ENCODE data around the gene CDC42SE2.
A peak's percentile ranks its signal among the peaks of the same experiment; 100 is the strongest.
"Not testable (repeated sequence)": the region's sequence is repeated elsewhere in the genome, so short reads cannot be mapped to it uniquely, and the experiment has no call there.

CDC42SE2 gene

DNA sequence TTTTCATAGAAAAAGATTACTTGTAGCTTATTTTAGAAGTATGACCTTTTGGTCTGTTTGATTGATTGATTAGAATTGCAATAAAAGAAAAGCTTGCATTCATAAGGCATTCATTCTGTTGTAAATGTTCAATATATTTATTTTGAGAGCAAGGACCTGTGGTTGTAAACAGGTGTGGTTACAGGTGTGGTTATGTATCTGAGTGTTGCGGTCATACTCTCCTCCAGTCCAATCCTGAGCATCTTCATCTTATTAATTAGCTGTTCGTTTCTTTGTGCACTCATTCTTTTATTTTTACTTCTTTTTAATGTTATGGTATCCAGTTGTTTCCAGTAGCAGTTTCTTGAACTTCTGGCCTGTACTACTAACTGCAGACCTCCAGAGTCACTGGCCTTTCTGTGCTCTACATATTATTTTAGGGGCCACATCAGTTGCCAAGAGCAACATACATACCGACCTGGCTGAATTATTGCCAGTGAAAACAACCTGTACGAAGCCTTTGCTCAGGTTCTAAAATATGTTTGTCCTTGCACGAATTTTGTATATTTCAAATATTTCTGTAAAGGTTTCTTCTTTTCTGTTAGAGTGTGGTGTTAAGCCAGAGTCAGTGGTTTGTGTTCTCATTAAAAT, 128.7 kb downstream of the CDC42SE2 start:
- no peak for DNase-seq (ENCODE audit: low spot score)

DNA sequence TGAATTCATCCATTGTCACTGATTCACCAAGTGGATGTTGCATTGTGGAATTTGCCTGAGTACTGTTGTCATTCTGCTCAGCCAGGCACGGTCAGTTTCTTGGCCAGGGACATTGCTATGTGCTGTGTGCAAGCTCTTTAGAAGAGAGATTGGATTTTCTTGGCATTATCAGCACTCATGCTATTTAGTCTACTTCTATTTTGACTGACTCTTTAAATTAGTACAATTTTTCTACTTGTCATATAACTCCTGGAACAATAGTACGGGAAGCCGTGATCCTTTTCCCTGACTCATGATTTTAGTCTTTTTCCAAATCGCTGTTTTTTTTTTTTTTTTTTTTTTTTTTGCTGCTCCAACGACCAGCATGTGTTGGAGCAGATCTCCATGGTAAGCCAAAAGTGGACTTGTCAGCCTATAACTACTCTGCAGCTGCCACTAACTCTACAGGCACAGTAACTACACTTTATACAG, 129.7 kb downstream of the CDC42SE2 start:
- DNase-seq (ENCODE audit: low spot score): no peak

DNA sequence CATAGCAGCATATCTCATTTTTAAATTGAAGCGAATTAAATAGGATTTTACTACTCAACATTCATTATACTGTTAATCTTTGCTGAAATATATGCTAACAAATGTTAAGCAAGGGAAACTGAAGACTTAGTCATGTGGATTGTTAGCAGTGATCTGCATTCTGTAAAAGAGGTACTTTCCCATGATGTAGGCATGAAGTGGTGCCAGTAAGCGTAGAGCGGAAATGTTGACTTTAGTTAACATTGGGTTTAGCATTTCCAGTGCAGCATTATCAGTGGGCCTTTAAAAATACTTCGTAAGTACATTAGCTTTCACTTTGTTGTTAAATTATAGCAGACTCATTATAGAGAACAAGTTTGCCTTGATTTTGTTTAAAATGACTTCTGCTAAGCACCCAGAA, 130.3 kb downstream of the CDC42SE2 start:
- DNase-seq (ENCODE audit: low spot score): no peak

DNA sequence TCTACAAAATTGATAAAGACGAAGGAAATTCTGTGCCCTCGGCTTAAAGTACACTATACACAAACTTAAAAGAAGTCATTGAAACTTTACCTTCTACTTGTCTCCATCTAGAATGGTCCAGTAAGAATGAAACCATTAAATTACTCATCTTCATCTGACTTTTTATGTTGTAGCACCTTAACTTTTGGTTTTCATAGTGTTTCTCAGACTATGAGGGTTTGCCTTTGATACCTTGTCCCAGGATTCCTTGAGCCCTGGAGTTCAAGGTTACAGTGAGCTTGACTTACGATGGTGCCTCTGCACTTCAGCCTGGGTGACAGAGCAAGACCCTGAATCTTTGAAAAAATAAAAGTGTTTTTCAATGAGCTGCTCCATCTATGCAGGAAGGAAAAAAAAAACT, 132.2 kb downstream of the CDC42SE2 start:
- no peak for DNase-seq (ENCODE audit: low spot score)

DNA sequence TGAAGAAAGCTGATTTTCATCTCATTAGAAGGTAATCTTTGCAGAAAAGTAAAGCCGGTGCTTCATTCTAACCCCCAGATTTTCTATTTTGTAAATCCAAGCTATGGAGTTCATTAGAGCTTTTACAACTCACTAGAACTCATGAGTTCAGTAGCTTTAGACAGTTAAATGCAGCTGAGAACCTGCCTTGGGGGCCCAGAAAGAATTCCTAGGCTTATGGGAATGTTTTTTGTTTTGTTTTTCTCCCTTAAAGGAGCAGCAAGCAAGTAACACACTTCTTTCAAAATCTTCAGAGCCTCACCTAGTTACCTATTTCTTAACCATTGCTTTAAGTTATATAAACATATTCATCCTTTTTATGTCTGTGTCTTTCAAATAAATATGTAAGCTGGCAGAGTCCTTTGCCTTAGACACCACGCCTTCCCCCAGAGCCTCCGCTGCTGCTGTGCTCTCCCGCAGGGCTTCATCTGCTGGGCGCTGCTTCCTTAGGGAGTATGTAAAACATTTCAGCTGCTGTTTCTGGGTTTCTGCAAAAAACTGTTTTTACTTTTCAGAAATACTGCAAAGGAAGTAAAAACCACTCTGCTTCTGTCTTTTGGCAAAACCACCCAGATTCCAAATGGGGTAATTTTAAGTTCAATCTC, 132.9 kb downstream of the CDC42SE2 start:
- DNase-seq (ENCODE audit: low spot score): no peak

DNA sequence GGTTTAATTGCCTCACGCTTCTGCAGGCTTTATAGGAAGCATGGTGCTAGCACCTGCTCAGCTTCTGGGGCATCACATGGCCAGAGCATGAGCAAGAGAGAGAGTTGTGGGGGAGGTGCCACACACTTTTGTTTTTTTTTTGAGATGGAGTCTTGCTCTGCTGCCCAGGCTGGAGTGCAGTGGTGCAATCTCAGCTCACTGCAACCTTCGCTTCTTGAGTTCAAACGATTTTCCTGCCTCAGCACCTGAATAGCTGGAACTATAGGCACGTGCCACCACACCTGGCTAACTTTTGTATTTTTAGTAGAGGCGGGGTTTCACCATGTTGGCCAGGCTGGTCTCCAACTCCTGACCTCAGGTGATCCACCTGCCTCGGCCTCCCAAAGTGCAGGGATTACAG, 135.2 kb downstream of the CDC42SE2 start:
- DNase-seq (ENCODE audit: low spot score): not testable (repeated sequence)

DNA sequence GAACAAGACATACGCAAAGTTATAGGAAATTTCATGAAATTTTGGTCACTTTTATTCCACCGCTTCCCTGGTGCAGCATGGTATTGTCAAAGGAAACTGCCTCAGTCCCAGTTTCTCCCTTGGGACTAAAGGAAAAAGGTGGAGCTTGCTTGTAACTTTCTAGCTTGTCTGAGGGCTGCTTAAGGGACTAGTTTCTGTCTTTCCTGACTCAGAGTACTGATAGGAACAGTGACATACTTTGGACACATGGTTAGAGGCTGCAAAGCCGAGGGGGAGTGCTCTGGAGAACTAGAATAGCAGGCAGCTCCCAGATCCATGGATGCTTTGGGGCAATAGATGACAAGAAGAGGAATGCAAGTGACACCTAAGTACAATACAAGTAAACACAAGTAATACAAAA, 136.7 kb downstream of the CDC42SE2 start:
- no peak for DNase-seq (ENCODE audit: low spot score)

DNA sequence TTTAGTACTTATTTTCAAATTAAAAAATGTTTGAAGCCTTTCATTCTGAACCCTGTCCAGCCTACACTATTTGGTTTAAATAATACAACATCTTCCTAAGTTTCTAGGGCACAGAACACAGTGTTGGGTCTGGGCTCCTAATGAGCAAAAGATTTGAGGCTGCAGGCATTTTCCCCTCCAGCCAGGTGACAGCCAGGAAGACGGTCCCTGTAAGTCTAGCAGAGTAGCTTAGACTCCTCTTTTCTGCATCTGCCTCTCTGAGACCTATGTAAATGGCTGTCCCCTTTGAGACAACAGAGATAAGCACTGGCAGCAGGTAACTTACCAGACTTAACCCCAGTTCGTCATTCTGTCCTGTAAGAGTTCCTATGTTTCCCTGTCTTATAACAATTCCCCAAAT, 141.8 kb downstream of the CDC42SE2 start:
- DNase-seq (ENCODE audit: low spot score): no peak

DNA sequence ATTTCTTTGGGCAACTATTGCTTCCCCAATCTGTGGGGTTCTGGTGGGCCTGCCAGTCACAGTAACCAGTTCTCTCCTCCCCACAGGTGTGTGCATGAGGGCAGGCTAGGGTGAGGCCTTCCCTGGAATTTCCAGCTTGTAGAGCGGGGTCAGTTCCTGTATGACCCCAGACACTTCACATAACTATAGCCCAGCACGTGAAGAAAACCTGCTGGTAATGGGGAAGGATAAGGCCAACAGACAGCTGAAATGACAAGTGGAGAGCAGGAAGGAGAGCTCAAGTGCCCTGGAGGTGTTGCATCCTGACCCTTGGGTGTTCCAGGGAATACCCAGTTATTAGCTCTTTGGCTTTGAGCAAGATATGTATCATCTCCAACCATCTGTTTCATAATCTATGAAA, 142.2 kb downstream of the CDC42SE2 start:
- DNase-seq (ENCODE audit: low spot score): no peak

DNA sequence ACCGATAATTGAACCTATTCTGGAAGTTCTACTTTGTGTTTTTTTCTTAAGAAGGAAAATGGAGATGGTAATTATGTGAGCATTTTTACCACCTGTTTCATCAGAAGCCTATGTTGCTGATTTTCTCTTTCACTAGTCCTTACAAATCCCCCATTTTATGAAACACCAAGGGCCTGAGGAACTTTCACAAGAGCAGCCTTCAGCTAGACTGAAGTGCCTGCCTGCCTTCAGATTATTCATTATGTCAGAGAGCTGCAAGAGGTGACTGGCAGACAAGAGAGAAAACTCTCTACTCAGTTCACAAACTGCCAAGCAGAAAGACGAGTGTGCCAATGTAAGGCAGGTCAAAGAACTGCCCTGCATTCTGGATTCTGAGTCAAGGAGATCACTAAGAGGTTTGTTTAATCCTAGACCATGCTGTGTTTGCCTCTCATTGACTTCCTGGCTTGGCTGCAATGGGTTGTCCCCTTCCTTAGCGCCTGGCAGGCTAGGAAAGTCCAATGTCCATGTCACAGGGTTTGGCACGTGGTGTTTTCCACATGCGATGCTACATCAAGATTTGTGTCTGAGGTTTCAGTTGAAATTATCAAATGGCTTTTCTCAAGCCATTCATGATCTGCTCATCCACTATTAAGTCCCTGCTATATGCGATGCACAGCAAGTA, 143.3 kb downstream of the CDC42SE2 start:
- DNase-seq (ENCODE audit: low spot score): no peak

DNA sequence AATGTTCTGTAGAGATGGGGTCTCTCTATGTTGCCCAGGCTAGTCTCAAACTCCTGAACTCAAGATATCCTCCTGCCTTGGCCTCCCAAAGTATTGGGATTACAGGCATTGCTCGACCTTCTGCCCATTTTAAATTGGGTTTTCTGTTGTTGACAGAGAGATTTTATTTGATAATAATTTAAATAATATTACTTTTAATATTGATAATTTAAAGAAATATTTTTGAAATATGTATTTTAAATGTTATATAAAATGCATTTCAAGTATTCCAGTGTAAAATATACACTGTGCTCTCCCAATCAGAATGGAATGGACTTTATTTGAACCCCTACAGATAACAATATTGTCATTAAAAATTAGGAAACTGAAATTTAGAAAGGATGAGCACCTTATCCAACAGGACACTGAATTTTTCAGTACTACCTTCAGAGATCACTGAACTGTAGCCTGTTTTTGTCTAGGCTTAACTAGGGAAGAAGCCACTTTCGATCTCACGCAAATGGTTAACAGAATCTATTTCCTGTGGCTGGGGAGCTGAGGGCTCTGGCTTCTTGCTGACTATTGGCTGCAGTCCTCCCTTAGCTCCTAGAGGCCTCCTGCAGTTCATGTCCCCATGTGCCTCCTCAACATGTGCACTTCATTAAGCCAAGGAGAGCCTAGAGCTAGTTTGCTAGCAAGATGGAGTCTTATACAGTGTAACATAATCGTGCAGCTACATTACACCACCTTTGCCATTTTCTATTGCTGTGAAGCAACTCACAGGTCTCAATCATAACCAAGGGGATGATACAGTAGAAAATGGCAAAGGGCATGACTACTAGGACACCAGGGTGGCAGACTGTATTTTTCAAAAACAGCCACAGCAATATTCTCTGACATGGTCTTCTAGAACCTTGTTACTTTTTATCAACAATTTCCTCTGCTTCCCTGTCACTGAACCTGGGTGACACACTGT, 150.0 kb downstream of the CDC42SE2 start:
- no peak for DNase-seq (ENCODE audit: low spot score)

DNA sequence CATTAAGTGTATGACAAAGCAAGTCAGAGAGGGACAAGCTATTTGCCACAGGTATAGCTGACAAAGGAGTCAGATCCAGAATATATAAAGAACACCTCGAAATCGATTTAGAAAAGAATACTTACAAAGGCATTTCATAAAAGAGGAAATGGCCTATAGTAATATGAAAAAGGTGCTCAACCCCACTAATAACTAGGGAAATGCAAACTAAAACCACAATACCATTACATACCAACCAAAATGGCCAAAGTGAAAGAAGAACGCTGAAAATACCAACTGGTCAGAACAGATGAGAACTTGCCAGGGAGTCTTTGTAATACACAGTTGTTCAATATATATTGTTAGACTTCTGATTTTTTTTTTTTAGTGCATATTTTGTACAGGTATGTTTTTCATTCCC, 152.9 kb downstream of the CDC42SE2 start:
- DNase-seq (ENCODE audit: low spot score): no peak

DNA sequence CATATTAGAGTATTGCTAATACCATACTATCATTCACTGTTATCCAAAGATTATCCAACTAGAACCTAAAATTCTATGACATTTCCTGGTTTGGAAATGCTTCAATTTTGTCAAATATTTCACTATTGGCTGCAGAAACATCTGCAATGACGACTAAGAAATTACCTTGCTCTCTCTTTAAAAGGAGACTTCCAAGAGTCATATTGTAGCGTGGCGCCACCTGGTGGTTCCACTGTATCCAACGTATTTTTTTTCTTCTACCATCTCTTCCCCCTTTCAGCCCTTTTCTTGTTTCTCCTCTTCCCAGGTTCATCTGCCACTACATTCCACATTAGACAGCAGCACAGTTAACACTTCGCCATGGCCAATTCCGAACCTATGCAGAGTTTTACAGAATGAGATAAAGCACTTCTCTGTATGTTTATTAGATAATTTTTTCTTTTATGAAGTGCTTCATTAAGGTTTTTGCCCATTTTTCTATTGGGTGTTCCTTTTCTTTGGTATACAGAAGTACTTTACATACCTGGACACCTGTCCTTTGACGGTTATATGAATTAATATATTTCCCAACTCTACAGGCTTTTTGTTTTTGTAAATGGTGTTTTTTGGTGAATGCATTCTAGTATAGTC, 153.5 kb downstream of the CDC42SE2 start:
- DNase-seq (ENCODE audit: low spot score): peak; percentile 66

DNA sequence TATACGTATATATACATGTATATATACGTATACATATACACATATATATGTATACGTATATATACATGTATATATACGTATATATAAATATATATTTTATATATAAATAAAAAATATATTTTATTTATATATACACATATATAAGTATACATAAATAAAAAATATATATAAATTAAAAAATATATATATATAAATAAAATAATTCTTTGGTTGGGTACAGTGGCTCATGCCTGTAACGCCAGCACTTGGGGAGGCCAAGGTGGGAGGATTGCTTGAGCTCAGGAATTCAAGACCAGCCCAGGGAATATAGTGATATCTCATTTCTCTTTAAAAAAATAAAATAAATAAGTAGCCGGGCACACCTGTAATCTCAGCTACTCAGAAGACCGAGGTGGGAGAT, 155.0 kb downstream of the CDC42SE2 start:
- DNase-seq (ENCODE audit: low spot score): no peak

DNA sequence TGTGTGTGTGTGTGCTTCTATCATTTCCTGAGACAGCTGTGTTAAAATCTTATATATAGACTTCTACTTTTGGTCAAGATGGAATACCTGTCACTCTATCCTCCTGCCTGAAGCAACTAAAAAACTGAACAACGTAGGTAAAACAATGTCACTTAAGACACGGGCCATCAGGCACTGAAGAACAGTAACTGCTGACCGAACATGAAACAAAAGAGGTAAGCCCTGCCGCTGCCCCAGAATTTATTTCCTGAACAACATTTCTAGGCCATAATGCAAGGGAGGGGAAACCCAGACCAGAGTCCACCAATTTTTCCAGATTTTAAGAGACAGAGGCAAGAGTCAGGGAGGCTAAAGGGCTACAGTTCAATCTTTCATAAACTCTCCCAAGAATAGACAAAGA, 156.0 kb downstream of the CDC42SE2 start:
- DNase-seq (ENCODE audit: low spot score): no peak

DNA sequence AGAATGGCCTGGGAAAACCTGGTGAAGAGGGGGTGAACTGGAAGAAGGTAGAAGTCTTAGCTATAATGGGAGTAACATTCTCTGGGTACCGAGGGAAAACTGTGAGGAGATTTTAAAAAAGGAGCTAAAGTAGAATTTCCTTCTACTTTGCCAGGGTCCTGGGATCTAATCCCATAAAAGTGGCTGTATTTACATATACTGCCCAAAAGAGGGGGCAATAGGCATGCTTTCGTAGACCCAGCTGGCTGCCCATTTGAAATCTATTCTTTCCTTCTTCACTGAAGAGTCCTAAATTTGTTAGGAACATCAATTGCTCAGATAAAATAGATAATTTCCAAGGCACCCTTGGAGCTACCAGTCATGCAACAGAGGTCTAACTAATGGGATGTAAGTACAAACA, 159.2 kb downstream of the CDC42SE2 start:
- peak; percentile 20 for DNase-seq (ENCODE audit: low spot score)

DNA sequence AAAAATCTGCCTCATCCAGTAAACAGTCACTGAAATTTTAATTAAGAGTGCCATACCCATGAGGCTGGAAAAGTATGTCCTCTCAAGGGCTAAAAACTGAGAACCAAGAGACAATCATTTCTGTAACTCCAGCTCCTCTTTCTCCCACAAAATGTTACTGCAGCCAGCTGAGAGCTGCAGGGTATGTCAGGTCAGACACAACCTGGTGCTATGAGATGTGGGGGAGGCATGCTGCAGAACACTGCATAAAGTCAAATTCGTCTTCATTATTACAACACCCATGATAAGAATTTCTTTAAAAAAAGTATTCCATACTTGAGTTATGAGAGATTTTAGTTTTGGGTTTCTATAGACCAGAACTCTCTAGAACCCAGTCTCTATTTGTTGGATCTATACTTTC, 162.2 kb downstream of the CDC42SE2 start:
- no peak for DNase-seq (ENCODE audit: low spot score)

DNA sequence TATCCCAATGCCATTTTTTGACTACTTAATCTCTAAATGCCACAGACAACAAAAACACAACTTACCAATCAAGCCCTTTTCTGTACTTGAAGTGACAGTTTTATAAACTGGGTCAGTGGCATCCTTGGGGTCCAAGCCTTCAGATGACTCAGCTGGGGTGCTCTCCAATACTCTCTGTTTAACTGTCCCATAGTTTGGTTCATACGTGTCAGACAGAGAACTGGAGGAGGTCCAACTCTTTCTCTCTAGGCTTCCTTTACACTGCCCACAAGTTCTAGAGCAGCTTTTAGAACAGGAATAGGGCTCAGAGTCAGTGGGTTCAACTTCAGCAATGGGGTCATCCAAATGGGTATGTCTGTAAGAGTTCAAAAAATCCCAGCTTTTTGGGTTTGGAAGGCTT, 166.9 kb downstream of the CDC42SE2 start:
- DNase-seq (ENCODE audit: low spot score): no peak

DNA sequence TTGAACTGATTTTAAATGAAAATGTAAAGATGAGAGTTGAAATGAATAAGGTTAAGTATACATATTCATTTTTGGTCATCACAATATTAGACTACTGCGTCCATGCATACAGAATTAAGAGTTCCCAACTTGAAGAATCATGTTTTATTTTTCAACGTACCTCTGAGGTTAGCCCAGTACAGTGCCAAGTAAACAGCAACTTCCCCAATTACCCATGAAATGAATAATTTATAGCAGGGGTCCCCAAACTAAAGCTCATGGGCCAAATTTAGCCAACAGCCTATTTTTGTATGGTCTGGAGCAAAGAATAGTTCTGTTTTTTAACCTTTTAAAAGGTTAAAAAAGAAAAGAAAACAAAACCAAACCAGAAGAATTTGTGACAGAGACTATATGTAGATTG, 167.9 kb downstream of the CDC42SE2 start:
- no peak for DNase-seq (ENCODE audit: low spot score)

DNA sequence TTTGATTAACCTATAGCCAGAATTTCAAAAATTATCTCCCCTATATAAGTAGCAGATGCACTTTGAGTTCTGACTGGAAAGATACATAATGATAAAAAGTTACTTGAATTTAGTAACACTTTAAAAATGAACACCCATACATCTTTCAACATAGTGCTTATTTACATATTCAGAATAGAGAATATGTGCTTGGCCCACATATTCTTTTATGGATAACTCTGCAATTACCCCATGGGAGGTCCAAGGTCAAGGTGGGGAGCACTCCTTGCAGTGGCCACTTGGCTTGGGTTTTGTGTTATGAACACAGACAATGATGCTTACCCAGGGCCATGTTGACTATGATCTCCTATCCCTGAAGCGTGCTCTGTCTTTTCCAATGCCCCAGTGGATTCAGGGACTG, 169.3 kb downstream of the CDC42SE2 start:
- no peak for DNase-seq (ENCODE audit: low spot score)

DNA sequence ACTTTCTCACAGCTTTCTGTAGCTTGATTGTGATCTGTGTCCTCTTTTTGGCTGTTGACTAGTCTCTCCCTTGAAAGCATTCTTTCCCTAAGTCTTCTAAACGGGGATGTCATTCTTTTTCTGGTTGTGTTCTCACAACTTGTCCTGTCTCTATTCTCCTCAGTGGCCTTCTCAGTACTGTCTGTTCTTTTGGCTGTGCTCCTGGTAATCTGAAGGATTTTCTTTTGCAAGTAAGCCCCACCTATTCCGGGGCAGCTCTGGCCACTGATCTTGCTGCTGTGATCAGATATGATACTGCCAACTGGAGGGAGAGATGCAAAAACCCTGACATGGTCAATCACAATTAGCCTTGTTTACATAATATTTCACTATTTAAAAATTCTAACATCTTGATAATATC, 172.2 kb downstream of the CDC42SE2 start:
- no peak for DNase-seq (ENCODE audit: low spot score)

DNA sequence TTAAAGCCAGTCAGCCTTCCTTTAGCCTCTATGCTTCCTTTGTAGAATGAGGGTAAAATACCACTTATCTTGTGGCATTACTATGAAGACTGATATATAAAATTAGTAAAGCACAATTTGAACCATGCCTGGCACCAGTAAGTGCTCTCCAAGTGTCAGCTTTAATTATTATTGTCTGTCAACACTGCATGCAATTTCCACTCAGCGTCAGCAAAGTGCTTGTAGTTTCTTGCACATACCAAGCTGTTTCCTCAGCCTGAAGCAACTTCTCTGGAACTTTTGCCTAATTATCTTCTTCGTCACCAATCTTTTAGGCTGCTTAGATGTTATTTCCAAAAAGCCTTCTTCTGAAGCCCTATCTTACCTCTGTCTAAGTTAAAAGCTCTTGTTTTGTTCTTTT, 177.3 kb downstream of the CDC42SE2 start:
- DNase-seq (ENCODE audit: low spot score): no peak

Data from AG08395 (cell line).